ENCODE measurements around the gene ADAM12.

DNA sequence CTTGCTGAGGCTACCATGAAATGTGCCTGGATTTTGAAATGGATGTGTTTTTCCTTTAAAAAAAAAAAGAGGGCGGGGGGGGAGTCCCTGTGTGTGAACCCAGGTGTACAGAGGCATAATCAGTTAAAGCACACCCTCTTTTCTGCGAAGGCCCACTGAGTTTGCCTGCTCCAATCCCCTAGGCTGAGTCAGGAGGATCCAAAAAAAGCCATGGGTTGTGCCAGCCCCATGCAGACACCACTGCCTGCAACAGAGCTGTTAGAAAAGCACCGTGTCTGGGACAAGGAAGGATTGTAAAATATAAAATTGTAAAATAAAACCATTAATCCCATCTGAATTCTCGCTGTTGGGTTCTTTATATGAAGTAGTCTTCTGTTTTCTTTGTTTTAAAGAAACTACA is 217.9 kb downstream of the ADAM12 start:
- TF ChIP-seq POLR2A (IDR thresholded peaks at IDR 0.05) (no peak), CTCF (IDR thresholded peaks at IDR 0.05) (no peak)
